Esophagus (tissue), 2 donors: ENCODE data around the gene IFT88. TPM values are rescaled to one million over a fixed set of nuclear protein-coding genes. Genes with fewer than 3 reads are reported as not detected.

Experiments used
- H3K27ac ChIP-seq, 2 donors: one replicate each; pipeline ENCODE4 v1.5.1; 2013; ENCODE audit warnings: low read depth in 2 of 2, mild to moderate bottlenecking in 2 of 2, inconsistent platforms in 1 of 2, low read length in 1 of 2, moderate library complexity in 1 of 2
- H3K27me3 ChIP-seq, 2 donors: one replicate each; pipeline ENCODE4 v1.6.1; 2013; ENCODE audit warnings: low read length in 2 of 2, control low read depth in 1 of 2, mild to moderate bottlenecking in 1 of 2; ENCODE audit not compliant: insufficient read depth in 2 of 2, control insufficient read depth in 1 of 2
- H3K36me3 ChIP-seq, 2 donors: one replicate each; pipeline ENCODE4 v1.6.1; 2013; ENCODE audit warnings: low read length in 1 of 2; ENCODE audit not compliant: control insufficient read depth in 2 of 2, insufficient read depth in 2 of 2
- H3K4me1 ChIP-seq, 2 donors: one replicate each; pipeline ENCODE4 v1.6.1; 2013; ENCODE audit warnings: low read length in 1 of 2; ENCODE audit not compliant: control insufficient read depth in 2 of 2, insufficient read depth in 2 of 2
- H3K4me3 ChIP-seq, 2 donors: one replicate each; pipeline ENCODE4 v1.5.1; 2013; ENCODE audit warnings: low read length in 2 of 2, mild to moderate bottlenecking in 2 of 2, low read depth in 1 of 2, moderate library complexity in 1 of 2
- H3K9me3 ChIP-seq, 2 donors: one replicate each; pipeline ENCODE4 v1.6.1; 2013; ENCODE audit warnings: mild to moderate bottlenecking in 2 of 2, low read depth in 1 of 2, low read length in 1 of 2, moderate library complexity in 1 of 2; ENCODE audit not compliant: control insufficient read depth in 2 of 2, insufficient read depth in 1 of 2
- WGBS, 2 donors: extraction: QIAGEN DNeasy Blood & Tissue Kit; methylation state at CpG; one replicate each; pipeline ENCODE4 v1.1.7; 2013; 5-methylcytosine and 5-hydroxymethylcytosine counted together
- polyA plus RNA-seq, 2 donors: library from polyadenylated mRNA; stranded (reverse); fragments of 200-250 nt; gene quantifications; one replicate each; pipeline ENCODE4 v1.2.3, GENCODE V29; 2013
- donor health status: healthy with polysubstance abuse.
- donor health status: Bipolar disorder and iron deficiency.

The IFT88 gene
- polyA plus RNA-seq, 2 donors, result 3.1 TPM

DNA sequence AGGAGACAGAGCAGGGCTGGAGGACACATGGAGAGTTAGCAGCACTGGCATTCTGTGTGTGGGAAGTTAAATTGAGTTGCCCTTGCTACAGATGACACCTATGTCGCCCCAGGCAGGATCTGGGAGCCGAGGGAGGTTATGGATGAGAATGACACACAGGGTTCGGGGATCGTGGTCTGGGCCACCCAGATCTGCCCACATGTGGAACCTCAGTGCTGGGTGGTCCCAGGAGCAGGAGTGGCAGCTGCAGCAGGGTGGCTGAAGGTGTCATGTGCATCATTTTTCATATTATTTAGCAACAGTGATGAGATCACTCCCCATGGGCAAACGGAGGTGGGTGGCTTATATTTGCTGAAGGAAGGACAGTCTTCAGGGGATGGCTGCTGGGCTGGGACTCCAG lies 139.7 kb downstream of the IFT88 start:
- Histone ChIP-seq H3K27ac (no peak overlapping the region), H3K9me3 (no peaks in the 10 kb centered on the region), H3K27me3 (no peaks in the 10 kb centered on the region), H3K4me3 (no peak overlapping the region), H3K4me1 (peaks cover 2 to 6% of the 10 kb centered on the region in 2 donors), H3K36me3 (no peaks in the 10 kb centered on the region)
- 85 to 90% methylated on average over 5 of the region's 5 CpGs for WGBS, 2 donors

DNA sequence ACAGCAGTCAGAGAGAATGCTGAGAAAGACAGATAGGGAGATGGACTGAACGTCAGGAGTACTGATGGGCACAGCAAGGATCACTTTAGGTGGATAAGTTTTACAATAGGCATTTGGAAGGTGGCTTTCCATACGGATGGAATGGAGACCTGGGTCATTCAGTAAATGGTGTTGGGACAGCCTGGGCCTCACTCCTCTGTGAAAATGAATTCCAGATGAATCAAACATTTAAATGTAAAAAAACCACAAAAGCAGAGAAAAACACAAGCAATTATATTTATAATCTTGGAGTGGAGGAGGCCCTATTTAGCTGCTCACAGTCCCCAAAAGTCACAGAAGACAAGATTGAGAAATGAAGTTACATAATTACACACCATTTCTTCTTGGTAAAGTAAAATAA lies 141.3 kb downstream of the IFT88 start:
- no peak overlapping the region for H3K4me3 ChIP-seq
- no peaks in the 10 kb centered on the region for H3K9me3 ChIP-seq
- H3K4me1 ChIP-seq, result peaks cover 2 to 5% of the 10 kb centered on the region in 2 donors
- H3K36me3 ChIP-seq, result no peaks in the 10 kb centered on the region
- H3K27ac ChIP-seq, result no peak overlapping the region
- no peaks in the 10 kb centered on the region for H3K27me3 ChIP-seq
- 67 to 70% methylated on average over 2 of the region's 2 CpGs for WGBS, 2 donors

DNA sequence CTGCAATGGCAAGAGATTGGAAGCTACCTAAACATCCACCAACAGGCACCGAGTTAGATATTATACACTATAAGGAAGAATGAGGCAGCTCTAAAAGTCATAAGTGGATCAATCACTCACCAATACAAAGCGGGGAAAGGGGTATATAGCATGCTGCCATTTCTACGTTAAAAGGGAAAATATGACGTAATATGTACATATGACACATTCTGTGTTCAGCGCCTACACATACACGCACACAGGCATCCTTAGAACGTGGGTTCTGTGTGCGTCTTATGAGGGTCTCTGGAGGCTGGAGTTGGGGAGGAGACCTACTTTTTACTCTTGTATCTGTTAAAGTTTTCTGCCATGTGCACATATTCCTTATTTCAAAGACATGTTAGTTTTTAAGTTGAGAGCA lies 142.4 kb downstream of the IFT88 start:
- Histone ChIP-seq H3K27me3 (no peaks in the 10 kb centered on the region), H3K4me3 (no peak overlapping the region), H3K27ac (no peak overlapping the region), H3K4me1 (peaks cover 2 to 5% of the 10 kb centered on the region in 2 donors), H3K9me3 (no peaks in the 10 kb centered on the region), H3K36me3 (no peaks in the 10 kb centered on the region)
- WGBS, 2 donors, result 79 to 88% methylated on average over 8 of the region's 8 CpGs

DNA sequence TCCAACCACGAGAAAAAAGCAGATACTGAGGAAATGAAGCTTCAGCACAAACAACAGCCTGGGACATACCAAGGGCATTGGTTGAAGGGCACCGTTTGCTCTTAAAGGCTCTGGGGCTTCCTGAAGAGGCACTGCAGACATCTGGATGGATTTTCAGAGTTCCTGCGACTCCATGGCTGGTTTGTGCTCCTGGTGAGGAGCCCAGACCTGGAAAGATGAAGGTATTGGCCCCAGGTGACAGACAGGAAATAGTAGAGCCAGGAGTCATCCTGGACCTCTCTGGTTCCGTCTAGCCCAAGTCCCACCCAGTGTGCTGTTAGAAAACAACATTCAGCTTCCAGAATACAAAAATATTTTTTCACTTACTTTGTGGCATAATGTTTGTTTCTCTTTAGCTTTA lies 142.8 kb downstream of the IFT88 start:
- Histone ChIP-seq H3K9me3 (no peaks in the 10 kb centered on the region), H3K4me3 (no peak overlapping the region), H3K27me3 (no peaks in the 10 kb centered on the region), H3K4me1 (peaks cover 0 to 2% of the 10 kb centered on the region in 2 donors), H3K27ac (no peak overlapping the region), H3K36me3 (no peaks in the 10 kb centered on the region)
- 47 to 52% methylated on average over 4 of the region's 4 CpGs for WGBS, 2 donors

DNA sequence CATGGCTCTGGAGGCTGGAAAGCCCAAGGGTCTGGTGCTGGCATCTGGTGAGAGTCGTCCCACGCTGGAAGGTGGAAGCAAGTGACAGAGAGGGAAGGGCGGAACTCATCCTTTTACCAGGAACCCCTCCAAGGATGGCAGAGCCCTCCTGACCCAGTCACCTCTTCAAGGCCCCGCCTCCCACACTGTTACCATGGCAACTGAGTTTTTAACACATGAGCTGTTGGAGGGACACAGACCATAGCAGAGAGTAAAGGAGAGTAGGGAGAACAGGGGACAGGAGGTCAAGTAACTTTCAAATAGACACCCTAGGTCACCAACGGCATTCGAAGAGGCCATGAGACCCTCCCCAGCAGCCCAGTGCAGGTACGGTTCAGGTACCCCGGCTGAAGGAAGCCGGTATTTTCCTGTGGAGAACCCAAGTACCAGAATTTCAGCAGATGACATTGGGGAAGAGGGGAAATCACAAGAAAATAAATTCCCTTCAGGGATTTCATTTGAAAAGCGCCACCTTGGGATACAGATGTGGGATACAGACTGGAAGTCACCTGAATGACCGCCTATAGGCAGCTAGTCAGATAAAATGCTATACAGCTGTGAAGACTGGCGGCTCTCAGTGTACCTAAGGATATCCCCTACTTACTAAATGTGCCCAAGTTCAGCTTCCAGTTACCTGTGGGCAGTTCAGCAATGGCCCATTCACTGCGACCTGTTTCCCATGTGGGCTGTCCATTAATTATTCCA lies 144.5 kb downstream of the IFT88 start:
- H3K27ac ChIP-seq, result no peak overlapping the region
- 86% methylated on average over 13 of the region's 13 CpGs for WGBS, 2 donors
- H3K27me3 ChIP-seq, result no peaks in the 10 kb centered on the region
- H3K4me1 ChIP-seq, result peaks cover 0 to 2% of the 10 kb centered on the region in 2 donors
- no peak overlapping the region for H3K4me3 ChIP-seq
- no peaks in the 10 kb centered on the region for H3K36me3 ChIP-seq
- no peaks in the 10 kb centered on the region for H3K9me3 ChIP-seq

DNA sequence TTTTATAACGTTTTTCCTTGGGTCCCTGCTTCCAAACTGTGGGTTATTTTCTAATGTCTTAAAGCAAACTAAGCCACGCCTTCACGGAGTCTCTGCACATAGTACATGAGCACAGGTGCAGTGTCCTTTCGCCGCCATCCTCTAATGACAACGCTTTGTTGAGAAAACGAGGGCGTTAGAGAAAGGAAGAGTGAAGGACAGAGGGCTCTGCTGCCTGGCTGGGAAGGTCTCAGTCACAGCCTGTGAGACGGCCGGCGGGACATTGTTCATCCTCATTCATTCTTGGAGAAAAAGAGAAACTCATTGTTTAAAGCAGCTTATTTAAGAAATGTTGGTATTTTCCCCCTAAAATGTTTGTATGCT lies 146.0 kb downstream of the IFT88 start:
- no peak overlapping the region for H3K27ac ChIP-seq

DNA sequence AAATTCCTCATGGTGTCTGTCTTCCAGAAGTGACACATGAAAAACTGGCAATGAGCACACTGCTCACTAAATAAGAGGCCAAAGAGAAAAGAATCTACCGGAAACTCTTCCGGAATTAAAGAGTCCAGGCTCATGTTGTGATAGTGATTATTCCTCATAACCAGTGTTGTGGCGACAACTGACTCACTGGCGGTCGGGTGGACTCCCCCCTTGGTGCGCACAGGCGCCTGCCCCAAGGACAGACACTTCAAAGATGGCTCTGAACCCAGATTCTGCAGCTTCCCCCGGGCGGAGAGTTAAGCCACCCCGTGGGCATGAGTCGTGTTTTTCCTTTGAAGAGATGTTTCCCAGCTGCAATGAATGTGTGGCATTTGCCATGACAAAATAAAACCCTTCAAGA lies 146.8 kb downstream of the IFT88 start:
- Histone ChIP-seq H3K4me1 (peaks cover 0 to 2% of the 10 kb centered on the region in 2 donors), H3K27me3 (no peaks in the 10 kb centered on the region), H3K9me3 (peaks cover 0 to under 1% of the 10 kb centered on the region in 2 donors), H3K36me3 (no peaks in the 10 kb centered on the region), H3K4me3 (no peak overlapping the region), H3K27ac (no peak overlapping the region)
- WGBS, 2 donors, result 40 to 43% methylated on average over 11 of the region's 11 CpGs

More for the DNA sequence above, 146.0 kb downstream of the IFT88 start:
- Histone ChIP-seq H3K27me3 (no peaks in the 10 kb centered on the region), H3K4me3 (no peak overlapping the region), H3K9me3 (no peaks in the 10 kb centered on the region), H3K4me1 (peaks cover 0 to 2% of the 10 kb centered on the region in 2 donors), H3K36me3 (no peaks in the 10 kb centered on the region)
- 28 to 30% methylated on average over 11 of the region's 11 CpGs for WGBS, 2 donors

DNA sequence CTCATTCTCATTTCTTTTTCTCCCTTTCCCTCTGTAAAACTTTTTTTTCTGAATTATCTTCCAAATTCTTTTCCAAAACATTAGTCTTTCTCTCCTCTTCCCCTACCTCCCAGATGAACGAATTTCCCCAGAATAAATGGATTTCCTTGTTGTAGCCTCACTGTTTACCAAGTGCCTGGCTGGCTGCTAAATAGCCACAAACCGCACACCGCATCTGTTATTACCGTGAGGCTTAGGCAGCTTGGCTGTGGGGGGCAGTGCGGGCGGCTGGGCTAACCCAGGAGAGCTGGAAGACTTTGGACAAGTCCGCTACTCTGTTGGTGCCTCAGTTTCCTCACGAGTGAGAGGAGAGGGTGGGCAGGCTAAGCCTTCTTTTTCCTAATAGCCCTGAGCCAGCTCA lies 147.2 kb downstream of the IFT88 start:
- no peak overlapping the region for H3K4me3 ChIP-seq
- peak overlapping the region; percentile 19 to 60 for H3K27ac ChIP-seq
- peaks cover 0 to 5% of the 10 kb centered on the region in 2 donors for H3K9me3 ChIP-seq
- WGBS, 2 donors, result 65 to 72% methylated on average over 8 of the region's 8 CpGs
- H3K27me3 ChIP-seq, result no peaks in the 10 kb centered on the region
- H3K36me3 ChIP-seq, result no peaks in the 10 kb centered on the region
- H3K4me1 ChIP-seq, result peaks cover 0 to 2% of the 10 kb centered on the region in 2 donors

DNA sequence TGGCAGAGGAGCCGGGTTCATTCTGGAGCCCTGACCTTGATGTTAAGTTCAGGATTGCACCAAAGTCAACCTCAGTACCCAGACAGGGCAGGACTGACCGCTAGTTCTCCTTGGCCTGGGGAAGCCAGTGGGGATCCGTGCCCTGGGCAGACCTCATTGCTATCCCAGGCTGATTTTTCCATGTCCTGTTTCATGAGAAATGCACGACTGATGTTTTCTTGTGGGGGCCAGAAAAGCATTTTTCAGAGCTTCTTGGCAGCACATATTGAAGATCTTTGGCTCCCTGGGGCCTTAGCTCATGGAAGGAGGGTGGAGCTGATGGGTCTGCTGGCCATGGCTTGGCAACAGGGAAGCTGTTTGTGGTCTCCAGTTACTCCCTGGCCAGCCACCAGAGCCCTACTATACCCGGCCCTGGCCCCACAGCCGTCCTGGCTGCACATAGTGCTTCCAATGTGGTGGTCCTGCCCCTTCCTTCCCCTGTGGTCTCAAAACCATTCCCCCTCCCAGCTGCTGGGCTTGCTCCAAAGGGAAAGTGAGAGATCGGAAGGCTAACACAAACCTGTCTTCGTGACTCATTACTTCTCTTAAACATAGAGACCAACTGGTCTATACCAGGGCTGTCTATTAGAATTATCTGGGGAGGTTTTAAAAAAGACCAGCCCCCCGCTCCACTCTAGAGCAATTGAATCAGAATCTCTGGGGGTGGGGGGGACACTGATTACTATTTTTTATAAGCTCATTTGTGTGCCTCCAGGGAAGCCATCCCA lies 147.8 kb downstream of the IFT88 start:
- H3K36me3 ChIP-seq, result no peaks in the 10 kb centered on the region
- H3K27me3 ChIP-seq, result no peaks in the 10 kb centered on the region
- peaks cover 0 to 2% of the 10 kb centered on the region in 2 donors for H3K4me1 ChIP-seq
- peaks cover 0 to 6% of the 10 kb centered on the region in 2 donors for H3K9me3 ChIP-seq
- H3K4me3 ChIP-seq, result no peak overlapping the region
- H3K27ac ChIP-seq, result peak overlapping the region; percentile 19 to 60
- WGBS, 2 donors, result 54 to 69% methylated on average over 9 of the region's 9 CpGs
